Progenitor cell of endocrine pancreas (in vitro differentiated cells): ENCODE measurements around the gene SORCS2. TPM values are rescaled to one million over a fixed set of nuclear protein-coding genes. Genes with fewer than 3 reads are reported as not detected.

Source experiments
- DNase-seq: peaks from one replicate; pipeline ENCODE4 v3.0.0; 2021; ENCODE audit warnings: low spot score; ENCODE audit not compliant: unreplicated experiment
- H3K27ac Mint-ChIP-seq: 2 replicates; pipeline ENCODE4 v1.8.0; 2021; ENCODE audit warnings: mild to moderate bottlenecking, moderate library complexity, mixed read lengths
- H3K27me3 Mint-ChIP-seq: 2 replicates; pipeline ENCODE4 v1.8.0; 2021; ENCODE audit warnings: mixed read lengths
- H3K36me3 Mint-ChIP-seq: 2 replicates; pipeline ENCODE4 v1.8.0; 2022; ENCODE audit warnings: mixed read lengths; ENCODE audit not compliant: insufficient read depth
- H3K4me1 Mint-ChIP-seq: 2 replicates; pipeline ENCODE4 v1.8.0; 2021; ENCODE audit warnings: low read depth, mixed read lengths
- H3K4me3 Mint-ChIP-seq: 2 replicates; pipeline ENCODE4 v1.8.0; 2021; ENCODE audit warnings: low read depth, mild to moderate bottlenecking, moderate library complexity, mixed read lengths
- H3K9me3 Mint-ChIP-seq: 2 replicates; pipeline ENCODE4 v1.8.0; 2021; ENCODE audit warnings: low read depth, mixed read lengths
- total RNA-seq: library from RNA; stranded (reverse); gene quantifications from 2 replicates; pipeline ENCODE4 v1.2.1, GENCODE V29; 2021
- TF ChIP-seq, protein P1 (sequence below): fragments of 200-600 bp; sonication (generic); IDR thresholded peaks from one replicate; pipeline ENCODE4 v1.5.0; 2021; ENCODE audit warnings: antibody characterized with exemption, mild to moderate bottlenecking; ENCODE audit not compliant: unreplicated experiment

SORCS2 gene
- total RNA-seq, 1 donor from 2014 or later, result 2.2 TPM

- Mint-ChIP-seq H3K27me3 (peaks cover 59% of the 10 kb centered on the region), H3K4me3 (no peak overlapping the region), H3K36me3 (no peaks in the 10 kb centered on the region), H3K27ac (peak overlapping the region; percentile 33), H3K4me1 (peaks cover 9% of the 10 kb centered on the region), H3K9me3 (no peaks in the 10 kb centered on the region)
- TF ChIP-seq, protein P1, sequence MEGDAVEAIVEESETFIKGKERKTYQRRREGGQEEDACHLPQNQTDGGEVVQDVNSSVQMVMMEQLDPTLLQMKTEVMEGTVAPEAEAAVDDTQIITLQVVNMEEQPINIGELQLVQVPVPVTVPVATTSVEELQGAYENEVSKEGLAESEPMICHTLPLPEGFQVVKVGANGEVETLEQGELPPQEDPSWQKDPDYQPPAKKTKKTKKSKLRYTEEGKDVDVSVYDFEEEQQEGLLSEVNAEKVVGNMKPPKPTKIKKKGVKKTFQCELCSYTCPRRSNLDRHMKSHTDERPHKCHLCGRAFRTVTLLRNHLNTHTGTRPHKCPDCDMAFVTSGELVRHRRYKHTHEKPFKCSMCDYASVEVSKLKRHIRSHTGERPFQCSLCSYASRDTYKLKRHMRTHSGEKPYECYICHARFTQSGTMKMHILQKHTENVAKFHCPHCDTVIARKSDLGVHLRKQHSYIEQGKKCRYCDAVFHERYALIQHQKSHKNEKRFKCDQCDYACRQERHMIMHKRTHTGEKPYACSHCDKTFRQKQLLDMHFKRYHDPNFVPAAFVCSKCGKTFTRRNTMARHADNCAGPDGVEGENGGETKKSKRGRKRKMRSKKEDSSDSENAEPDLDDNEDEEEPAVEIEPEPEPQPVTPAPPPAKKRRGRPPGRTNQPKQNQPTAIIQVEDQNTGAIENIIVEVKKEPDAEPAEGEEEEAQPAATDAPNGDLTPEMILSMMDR, result no peak
- no peak for DNase-seq
Observed at GRCh38 chr4:7288751-7289523, 96.6 kb downstream of the SORCS2 start.

GRCh38 chr4:7289589-7289988 lies 97.3 kb downstream of the SORCS2 start:
- H3K4me3 Mint-ChIP-seq, result no peak overlapping the region
- TF ChIP-seq, protein P1, result no peak
- H3K4me1 Mint-ChIP-seq, result peaks cover 9% of the 10 kb centered on the region
- no peaks in the 10 kb centered on the region for H3K36me3 Mint-ChIP-seq
- no peak for DNase-seq
- H3K9me3 Mint-ChIP-seq, result no peaks in the 10 kb centered on the region
- H3K27me3 Mint-ChIP-seq, result peaks cover 61% of the 10 kb centered on the region
- H3K27ac Mint-ChIP-seq, result peak overlapping the region; percentile 33

DNA sequence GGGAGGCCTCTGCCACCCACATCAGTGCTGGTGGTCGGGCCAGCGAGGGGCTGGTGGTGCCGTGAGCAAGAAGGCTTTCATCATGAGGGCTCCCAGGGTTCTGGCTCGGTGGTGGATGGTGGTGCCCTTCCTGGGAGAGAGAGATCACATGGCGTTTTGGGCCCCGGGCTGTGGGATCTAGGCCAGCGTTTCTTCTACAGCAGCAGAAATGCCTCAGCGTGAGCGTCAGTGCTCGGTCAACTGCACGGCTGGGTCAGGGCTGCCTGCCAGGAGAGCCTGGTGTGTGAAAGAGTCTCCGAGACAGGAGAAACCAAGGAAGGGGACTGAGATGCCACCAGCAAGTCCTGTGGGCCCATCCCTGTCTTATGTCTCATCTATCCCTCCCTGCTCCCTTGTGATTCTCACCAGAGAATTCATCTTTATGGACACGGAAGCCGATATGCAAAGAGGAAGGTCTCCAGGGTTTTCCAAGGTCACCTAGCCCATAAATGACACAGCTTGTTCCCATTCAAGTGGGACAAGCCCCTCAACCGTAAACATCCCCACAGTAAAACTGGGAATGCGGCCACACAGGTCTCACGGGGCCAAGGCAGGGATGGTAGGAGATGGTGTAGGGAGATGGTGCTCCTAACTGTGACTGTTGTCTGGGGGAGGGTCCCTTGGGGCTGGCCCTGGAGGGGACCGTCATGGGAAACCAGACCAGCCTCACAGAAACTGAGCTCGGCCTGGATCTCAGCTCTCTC lies 99.2 kb downstream of the SORCS2 start:
- no peak overlapping the region for H3K4me3 Mint-ChIP-seq
- H3K9me3 Mint-ChIP-seq, result no peaks in the 10 kb centered on the region
- peaks cover 55% of the 10 kb centered on the region for H3K27me3 Mint-ChIP-seq
- H3K4me1 Mint-ChIP-seq, result peaks cover 9% of the 10 kb centered on the region
- TF ChIP-seq, protein P1, result no peak
- H3K27ac Mint-ChIP-seq, result no peak overlapping the region
- no peak for DNase-seq
- H3K36me3 Mint-ChIP-seq, result no peaks in the 10 kb centered on the region

- DNase-seq, result no peak
- Mint-ChIP-seq H3K27ac (no peak overlapping the region), H3K4me3 (no peak overlapping the region), H3K9me3 (no peaks in the 10 kb centered on the region), H3K4me1 (peaks cover 7% of the 10 kb centered on the region), H3K36me3 (no peaks in the 10 kb centered on the region), H3K27me3 (peaks cover 49% of the 10 kb centered on the region)
- TF ChIP-seq, protein P1, result no peak
Observed at GRCh38 chr4:7293703-7294102, 101.4 kb downstream of the SORCS2 start.

GRCh38 chr4:7294176-7294756 lies 101.9 kb downstream of the SORCS2 start:
- TF ChIP-seq, protein P1, result no peak
- Mint-ChIP-seq H3K4me3 (no peak overlapping the region), H3K9me3 (no peaks in the 10 kb centered on the region), H3K27ac (no peak overlapping the region), H3K4me1 (peaks cover 5% of the 10 kb centered on the region), H3K27me3 (peaks cover 48% of the 10 kb centered on the region), H3K36me3 (no peaks in the 10 kb centered on the region)
- DNase-seq, result no peak
